ENCODE measurements around the gene XPO1. TPM values are rescaled to one million over a fixed set of nuclear protein-coding genes. Genes with fewer than 3 reads are reported as not detected.

XPO1 gene
- total RNA-seq, 1 donor from 2014 or later: 140 TPM

Other genes starting within 250 kb of the XPO1 start
- 81.8 and 83.2 TPM in 2 replicates for gene USP34, start 67.3 kb downstream of the XPO1 start, total RNA-seq

All from bronchial epithelial cell (primary cell).